Ovary (tissue), 3 donors: Measurements from ENCODE around the gene GPT2.

Experiments
- CTCF ChIP-seq, 3 donors: fragments of 450-650 bp in 2 of 3; fragments of 200-600 bp in 1 of 3; IDR thresholded peaks; one replicate each; pipeline versions ENCODE4 v1.5.1 to v1.8.0; 2016 to 2022; ENCODE audit warnings: antibody characterized with exemption in 3 of 3, mild to moderate bottlenecking in 1 of 3
- EP300 ChIP-seq: sonication (generic); formaldehyde crosslinking; IDR thresholded peaks from one replicate; pipeline ENCODE4 v1.6.1; 2017; ENCODE audit warnings: antibody characterized with exemption
- POLR2A ChIP-seq: fragments of 450-650 bp; IDR thresholded peaks from one replicate; pipeline ENCODE4 v1.6.1; 2017; ENCODE audit warnings: antibody characterized with exemption, mild to moderate bottlenecking, moderate library complexity
- donor health status: DM: no; HTN: no; CAD: no.

- TF ChIP-seq POLR2A (no peak), CTCF (IDR thresholded peaks at IDR 0.05) (no peak), EP300 (no peak)
These were observed 1.2 kb upstream of the GPT2 start for GRCh38 chr16:46882940-46883307.
